RWPE1 (cell line): ENCODE measurements around the gene STAU1.
A peak's percentile ranks its signal among the peaks of the same experiment; 100 is the strongest.
"Not testable (repeated sequence)": the region's sequence is repeated elsewhere in the genome, so short reads cannot be mapped to it uniquely, and the experiment has no call there.

Experiments used
- CTCF ChIA-PET: fragments of 350-600 bp; sonication (Branson Sonifier 250); formaldehyde crosslinking; extraction: SDS; loops from one replicate; lab custom pipeline; 2021; lab: Yijun Ruan, JAX
- POLR2A ChIA-PET: fragments of 400-600 bp; formaldehyde crosslinking; extraction: SDS; loops from one replicate; lab custom pipeline; 2020; ENCODE audit warnings: antibody characterized with exemption; ENCODE audit not compliant: low non-redundant PET; lab: Yijun Ruan, JAX
- DNase-seq: peaks from one replicate; pipeline ENCODE4 v3.0.0; 2012; ENCODE audit warnings: low spot score
- H3K27ac ChIP-seq: fragments of 450-650 bp; 2 replicates; pipeline ENCODE4 v1.5.1; 2017
- TF ChIP-seq, protein P1 (sequence below): fragments of 450-650 bp; conservative IDR thresholded peaks from 2 replicates; pipeline ENCODE4 v1.5.1; 2017; ENCODE audit warnings: low read depth, mild to moderate bottlenecking

The STAU1 gene

DNA sequence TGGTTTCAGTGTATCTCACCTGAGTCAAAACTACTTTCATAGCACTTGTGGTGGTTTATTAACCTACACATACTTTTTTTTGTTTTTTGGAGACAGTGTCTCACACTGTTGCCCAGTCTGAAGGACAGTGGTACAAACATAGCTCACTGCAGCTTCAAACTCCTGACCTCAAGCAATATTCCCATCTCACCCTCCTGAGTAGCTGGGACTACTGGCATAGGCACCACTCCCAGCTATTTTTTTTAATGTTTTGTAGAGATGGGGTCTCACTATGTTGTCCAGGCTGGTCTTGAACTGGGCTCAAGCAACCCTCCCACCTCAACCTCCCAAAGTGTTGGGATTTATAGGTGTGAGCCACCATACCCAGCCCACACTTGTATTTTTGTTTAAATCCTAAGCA, 49.7 kb downstream of the STAU1 start:
- ChIA-PET CTCF (interaction anchor here (0.6 to 2.5 kb wide), 5 partner anchors 12 to 402 kb away, joined by 3 to 8 read pairs (median 6); no protein-coding TSS in a partner anchor), POLR2A (no interaction called here)
- TF ChIP-seq, protein P1, sequence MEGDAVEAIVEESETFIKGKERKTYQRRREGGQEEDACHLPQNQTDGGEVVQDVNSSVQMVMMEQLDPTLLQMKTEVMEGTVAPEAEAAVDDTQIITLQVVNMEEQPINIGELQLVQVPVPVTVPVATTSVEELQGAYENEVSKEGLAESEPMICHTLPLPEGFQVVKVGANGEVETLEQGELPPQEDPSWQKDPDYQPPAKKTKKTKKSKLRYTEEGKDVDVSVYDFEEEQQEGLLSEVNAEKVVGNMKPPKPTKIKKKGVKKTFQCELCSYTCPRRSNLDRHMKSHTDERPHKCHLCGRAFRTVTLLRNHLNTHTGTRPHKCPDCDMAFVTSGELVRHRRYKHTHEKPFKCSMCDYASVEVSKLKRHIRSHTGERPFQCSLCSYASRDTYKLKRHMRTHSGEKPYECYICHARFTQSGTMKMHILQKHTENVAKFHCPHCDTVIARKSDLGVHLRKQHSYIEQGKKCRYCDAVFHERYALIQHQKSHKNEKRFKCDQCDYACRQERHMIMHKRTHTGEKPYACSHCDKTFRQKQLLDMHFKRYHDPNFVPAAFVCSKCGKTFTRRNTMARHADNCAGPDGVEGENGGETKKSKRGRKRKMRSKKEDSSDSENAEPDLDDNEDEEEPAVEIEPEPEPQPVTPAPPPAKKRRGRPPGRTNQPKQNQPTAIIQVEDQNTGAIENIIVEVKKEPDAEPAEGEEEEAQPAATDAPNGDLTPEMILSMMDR = no peak
- DNase-seq = no peak
- no peak overlapping the region for H3K27ac ChIP-seq

DNA sequence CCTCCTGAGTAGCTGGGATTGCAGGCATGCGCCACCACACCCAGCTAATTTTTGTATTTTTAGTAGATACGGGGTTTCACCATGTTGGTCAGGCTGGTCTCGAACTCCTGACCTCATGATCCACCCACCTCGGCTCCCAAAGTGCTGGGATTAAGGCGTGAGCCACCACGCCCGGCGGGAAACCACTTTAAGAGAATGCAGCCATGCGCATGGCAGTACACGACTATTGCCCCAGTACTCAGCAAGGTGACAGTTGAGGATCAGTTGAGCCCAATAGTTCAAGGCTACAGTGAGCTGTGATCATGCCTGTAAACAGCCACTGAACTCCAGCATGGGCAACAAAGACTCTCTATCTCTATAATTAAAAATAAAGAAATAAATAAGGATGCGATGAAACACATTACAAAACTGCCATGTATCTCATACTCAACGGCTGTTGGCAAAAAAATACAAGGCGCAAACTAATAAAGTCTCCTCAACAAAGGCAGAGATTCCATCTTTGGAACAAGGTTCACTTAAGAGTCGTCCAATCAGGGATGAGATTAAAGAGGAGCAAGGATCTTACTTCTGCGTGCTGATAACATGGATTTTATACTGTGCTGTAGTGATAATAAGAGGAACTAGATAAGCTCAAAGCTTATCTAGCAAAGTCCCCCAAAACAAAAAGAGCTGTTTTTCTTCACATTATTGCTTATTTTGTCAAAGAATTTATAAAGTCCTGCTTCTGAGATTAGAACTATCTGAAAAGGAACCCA, 51.1 kb downstream of the STAU1 start:
- TF ChIP-seq, protein P1 = no peak
- no peak overlapping the region for H3K27ac ChIP-seq
- CTCF ChIA-PET = no interaction called here
- POLR2A ChIA-PET = no interaction called here
- no peak for DNase-seq

DNA sequence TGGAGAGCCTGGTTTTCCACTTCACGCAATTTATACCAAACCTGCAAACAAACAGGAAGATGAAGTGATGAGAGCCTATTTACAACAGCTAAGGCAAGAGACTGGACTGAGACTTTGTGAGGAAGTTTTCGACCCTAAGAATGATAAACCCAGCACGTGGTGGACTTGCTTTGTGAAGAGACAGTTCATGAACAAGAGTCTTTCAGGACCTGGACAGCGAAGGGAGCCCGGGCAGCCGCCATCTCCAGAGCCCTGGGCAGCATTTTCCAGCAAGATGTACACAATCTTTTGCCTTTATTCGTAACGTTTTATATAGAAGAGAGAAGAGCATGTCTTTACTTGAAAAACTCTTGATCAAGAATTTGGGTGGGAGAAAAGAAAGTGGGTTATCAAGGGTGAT, 53.3 kb downstream of the STAU1 start:
- ChIA-PET POLR2A (interaction anchor here (0.7 kb wide), 1 partner anchor 677 kb away, joined by 3 read pairs; no protein-coding TSS in a partner anchor), CTCF (interaction anchor here (0.6 to 3.1 kb wide), 6 partner anchors 12 to 422 kb away, joined by 3 to 41 read pairs (median 6); no protein-coding TSS in a partner anchor)
- DNase-seq, H3K27ac ChIP-seq: not testable (repeated sequence)

DNA sequence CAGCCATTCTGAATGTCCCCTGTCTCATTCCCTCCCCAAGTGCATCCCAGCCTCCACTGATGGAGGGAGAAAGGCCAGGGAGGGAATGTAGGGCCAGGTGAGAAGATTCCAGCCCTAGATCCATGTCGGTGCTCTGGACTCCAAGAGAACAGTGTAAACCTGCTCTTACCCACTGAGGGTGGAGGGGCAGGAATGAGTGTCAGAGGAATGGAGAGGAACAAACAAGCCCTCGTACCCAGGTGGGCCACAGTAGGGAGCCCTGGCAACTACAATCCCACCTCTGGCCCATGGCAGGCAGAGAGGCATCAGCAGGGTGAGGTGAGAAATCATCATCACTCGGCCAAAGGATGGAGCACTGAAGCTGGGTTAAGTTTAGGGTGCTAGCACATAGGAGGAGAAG, 54.6 kb downstream of the STAU1 start:
- TF ChIP-seq, protein P1 = no peak

DNA sequence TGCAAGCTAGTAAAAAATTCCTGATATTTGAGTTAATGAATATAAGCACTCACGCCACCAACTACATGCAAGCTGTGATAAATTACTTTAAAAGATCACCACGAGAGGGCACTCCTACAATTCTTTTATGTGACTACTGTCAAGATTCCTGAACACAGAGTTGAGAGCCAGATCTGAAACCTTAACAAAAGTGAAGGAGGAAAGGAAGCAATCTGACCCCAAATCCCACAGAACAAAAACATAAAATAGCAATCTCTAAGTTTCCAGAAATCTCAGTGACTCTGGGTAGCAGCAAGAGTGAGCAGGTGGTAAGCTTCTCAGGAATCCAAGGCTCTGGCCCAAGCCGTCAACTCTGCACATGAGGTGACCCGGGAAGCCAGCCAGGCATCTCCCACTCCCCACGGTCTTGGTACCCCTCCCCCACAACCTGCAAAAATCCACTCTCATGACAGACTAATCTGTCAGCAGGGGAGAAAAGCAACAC, 55.1 kb downstream of the STAU1 start:
- peak; percentile 71 for DNase-seq
- ChIA-PET CTCF (interaction anchor here (0.6 to 3.1 kb wide), 34 partner anchors 8 to 1948 kb away, joined by 3 to 41 read pairs (median 4); partner anchors contain the start of gene DDX27), POLR2A (no interaction called here)
- peak overlapping the region; percentile 2; the same call in 1 of the 2 replicates for H3K27ac ChIP-seq
- TF ChIP-seq, protein P1 = peak; percentile 80

More for the DNA sequence above, 54.6 kb downstream of the STAU1 start:
- CTCF ChIA-PET = interaction anchor here (0.6 to 3.1 kb wide), 20 partner anchors 9 to 169 kb away, joined by 3 to 41 read pairs (median 4); partner anchors contain the start of gene DDX27
- H3K27ac ChIP-seq = peak overlapping the region; percentile 2; the same call in 1 of the 2 replicates
- POLR2A ChIA-PET = no interaction called here
- DNase-seq = no peak

DNA sequence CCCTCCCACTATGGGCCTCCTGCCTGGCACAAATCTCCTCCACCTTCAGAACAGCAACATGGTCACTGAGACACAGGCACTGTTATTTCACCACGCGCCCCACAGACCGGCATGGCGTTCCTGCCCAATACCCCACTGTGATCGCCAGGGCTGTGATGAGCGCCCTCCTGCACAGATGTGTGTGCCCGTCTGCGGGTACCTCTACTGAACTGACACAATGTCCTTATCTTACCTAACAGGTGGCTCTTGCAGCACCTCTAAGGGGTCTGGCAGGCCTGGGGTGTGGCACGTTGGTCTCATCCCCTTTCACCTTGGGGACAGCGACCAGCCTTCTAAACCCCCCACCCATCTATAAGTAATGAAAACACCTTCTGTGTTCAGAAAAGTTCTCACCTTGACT, 64.2 kb downstream of the STAU1 start:
- ChIA-PET POLR2A (no interaction called here), CTCF (interaction anchor here (0.6 to 2.4 kb wide), 2 partner anchors 9 to 78 kb away, joined by 4 to 11 read pairs; partner anchors contain the start of gene CSE1L)
- DNase-seq = no peak
- H3K27ac ChIP-seq = no peak overlapping the region
- TF ChIP-seq, protein P1 = no peak
